Stimulated activated naive CD4-positive, alpha-beta T cell treated with Interleukin-2 at 50 U/mL for 16 hours (primary cell): ENCODE data around the gene APLP2.
A peak's percentile ranks its signal among the peaks of the same experiment; 100 is the strongest.
"Not testable (repeated sequence)": the region's sequence is repeated elsewhere in the genome, so short reads cannot be mapped to it uniquely, and the experiment has no call there.

ENCODE experiments used
- DNase-seq: peaks from one replicate; lab custom pipeline; 2025; lab: John Stamatoyannopoulos, UW

The APLP2 gene

DNA sequence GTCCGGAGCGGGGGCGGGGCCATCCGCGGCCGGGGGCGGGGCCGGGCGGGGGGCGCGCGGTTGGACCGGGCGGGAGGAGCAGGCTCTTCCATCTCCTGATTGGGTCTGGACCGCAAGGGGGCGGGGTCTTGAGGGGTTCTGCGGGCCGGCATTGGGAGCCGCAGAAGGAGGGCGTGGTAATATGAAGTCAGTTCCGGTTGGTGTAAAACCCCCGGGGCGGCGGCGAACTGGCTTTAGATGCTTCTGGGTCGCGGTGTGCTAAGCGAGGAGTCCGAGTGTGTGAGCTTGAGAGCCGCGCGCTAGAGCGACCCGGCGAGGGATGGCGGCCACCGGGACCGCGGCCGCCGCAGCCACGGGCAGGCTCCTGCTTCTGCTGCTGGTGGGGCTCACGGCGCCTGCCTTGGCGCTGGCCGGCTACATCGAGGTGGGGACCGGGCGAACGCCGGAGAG, at the start of gene APLP2:
APLP2 (plus strand) TSS at position 236 of the 450 bp plus-strand sequence; CDS start at position 320, 84 bp downstream.
- DNase-seq = peak; percentile 97

GRCh38 chr11:130020323-130020722, 49.4 kb upstream of the APLP2 start:
- no peak for DNase-seq

GRCh38 chr11:130021606-130022005, 48.1 kb upstream of the APLP2 start:
- DNase-seq = not testable (repeated sequence)

GRCh38 chr11:130022799-130023198, 46.9 kb upstream of the APLP2 start:
- no peak for DNase-seq

GRCh38 chr11:130023204-130023603, 46.5 kb upstream of the APLP2 start:
- DNase-seq = no peak

DNA sequence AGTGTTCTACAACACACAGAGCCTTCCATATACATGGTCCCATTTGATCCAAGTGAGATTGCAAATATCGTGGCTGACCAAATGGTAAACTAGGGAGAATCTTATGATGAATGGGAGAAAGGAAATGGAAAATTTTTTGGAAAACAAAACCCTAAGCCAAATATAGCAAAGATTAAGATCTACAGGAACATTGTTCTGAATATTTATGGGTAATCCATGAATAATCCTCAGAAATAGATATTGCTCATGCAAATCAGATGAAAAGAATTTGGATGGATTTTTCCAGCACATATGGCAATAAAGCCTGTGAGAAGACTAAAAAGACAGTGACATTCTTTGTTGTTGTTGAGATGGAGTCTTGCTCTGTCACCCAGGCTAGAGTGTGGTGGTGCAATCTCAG, 45.3 kb upstream of the APLP2 start:
- no peak for DNase-seq

GRCh38 chr11:130025371-130025770, 44.3 kb upstream of the APLP2 start:
- no peak for DNase-seq

DNA sequence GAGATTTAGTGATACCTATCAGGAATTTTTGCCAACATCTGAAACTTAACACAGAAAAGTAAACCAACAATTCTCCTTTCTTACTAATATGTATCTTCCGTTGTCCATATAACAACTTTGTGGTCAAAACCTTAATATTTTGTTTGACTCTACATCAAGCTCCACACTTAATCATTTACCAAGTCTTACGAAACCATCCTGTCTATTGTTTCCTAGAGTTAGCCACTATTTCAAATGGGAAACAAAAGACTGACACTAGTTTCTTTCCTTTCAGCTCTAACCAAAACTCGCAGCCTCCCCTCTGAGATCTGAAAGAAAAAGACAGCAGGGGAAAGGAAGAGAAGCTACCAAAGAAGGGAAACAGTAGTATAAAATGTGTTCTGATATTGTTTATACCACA, 40.6 kb upstream of the APLP2 start:
- no peak for DNase-seq

DNA sequence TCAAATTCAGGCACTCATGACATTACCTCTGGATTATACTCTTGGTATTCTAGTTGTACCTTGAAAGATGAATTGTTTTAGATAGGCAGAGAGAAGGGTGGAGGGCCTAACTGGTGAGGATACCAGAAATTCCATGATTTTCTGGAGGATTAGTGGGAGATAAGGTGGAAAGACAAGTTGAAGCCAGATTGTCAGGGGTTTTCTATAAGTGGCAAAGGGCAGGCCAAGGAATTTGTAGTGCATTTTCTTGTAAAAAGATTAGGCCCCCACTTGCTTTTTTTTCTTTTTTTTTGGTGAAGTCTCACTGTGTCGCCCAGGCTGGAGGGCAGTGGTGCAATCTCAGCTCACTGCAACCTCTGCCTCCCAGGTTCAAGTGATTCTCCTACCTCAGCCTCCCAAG, 38.6 kb upstream of the APLP2 start:
- DNase-seq = no peak

GRCh38 chr11:130031945-130032344, 37.7 kb upstream of the APLP2 start:
- DNase-seq = no peak

GRCh38 chr11:130032931-130033330, 36.8 kb upstream of the APLP2 start:
- no peak for DNase-seq

- no peak for DNase-seq
Measured at GRCh38 chr11:130034236-130034635, 35.5 kb upstream of the APLP2 start.

GRCh38 chr11:130037058-130037457, 32.6 kb upstream of the APLP2 start:
- no peak for DNase-seq

DNA sequence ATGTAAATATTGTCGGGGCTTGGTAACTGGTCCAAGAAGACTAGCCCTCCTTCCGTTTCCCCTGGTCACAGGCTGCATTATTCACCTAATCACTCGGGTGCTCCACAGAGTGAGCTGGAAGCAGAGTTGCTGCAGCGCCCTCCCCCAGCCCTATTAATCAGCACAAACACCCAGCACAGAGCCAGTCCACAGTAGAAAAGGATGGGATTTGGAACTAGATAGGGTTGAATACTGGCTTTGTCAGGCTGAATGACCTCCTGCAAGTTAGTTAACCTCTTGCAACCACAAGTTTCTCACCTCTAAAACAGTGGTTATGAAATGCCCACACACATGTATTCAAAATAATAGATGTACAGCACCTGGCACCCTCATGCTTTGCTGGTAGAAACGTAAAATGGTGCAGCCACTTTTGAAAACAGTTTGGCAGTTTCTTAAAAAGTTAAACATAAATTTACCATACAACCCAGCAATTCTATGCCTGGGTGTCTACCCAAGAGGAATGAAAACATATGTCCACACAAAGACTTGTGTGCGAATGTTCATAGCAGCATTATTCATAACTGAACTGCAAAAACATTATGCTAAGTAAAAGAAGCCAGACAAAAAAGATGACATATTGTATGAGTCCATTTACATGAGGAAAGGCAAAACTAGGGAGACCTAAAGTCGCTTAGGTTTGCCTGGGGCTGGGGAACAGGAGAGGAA, 31.7 kb upstream of the APLP2 start:
- no peak for DNase-seq

- no peak for DNase-seq
Measured at GRCh38 chr11:130040281-130040940, 29.3 kb upstream of the APLP2 start.

GRCh38 chr11:130042093-130042591, 27.6 kb upstream of the APLP2 start:
- DNase-seq = no peak

DNA sequence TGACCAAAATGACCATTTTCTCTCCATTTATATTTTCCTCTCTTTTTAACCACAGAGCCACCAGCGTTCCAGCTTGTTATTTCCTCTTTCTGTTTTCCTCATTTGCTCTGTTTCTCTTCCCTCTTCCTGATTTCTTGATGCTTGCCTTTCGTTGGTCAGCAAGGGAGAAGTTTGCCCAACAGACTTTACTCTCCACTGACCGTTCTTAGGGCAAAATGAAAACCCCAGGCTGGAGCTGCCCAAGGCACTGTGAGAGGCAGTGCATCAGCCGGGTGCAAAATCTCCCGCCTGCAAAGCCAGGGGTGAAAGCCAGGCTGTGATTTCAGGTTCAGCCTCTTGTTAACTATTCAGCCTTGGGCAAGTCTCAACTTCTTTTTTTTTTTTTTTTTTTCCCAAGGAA, 26.1 kb upstream of the APLP2 start:
- no peak for DNase-seq

- no peak for DNase-seq
Measured at GRCh38 chr11:130047141-130047540, 22.6 kb upstream of the APLP2 start.

DNA sequence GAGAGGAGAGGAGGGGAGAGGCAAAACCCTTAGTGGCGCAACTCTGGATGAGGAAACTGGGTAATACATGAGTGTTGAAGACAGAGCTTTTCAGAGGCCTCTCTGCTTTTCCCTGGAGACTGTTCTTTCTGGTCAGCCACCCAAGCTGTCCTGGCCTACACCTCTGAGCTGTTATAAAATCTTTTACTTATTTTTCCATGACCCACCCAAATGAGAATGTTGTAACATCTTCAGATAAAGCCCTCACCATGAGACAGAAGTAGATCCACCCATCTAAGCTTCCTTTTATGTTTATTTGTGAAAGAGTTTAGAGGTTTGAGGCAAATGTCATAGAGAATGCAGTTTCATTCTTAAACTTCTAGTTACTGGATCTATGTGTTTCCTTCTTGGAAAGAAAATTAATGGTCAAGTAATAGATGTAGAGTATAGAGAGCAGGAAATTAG, 20.3 kb upstream of the APLP2 start:
- no peak for DNase-seq

- no peak for DNase-seq
Measured at GRCh38 chr11:130050257-130050656, 19.4 kb upstream of the APLP2 start.

- no peak for DNase-seq
Measured at GRCh38 chr11:130051082-130051481, 18.6 kb upstream of the APLP2 start.

DNA sequence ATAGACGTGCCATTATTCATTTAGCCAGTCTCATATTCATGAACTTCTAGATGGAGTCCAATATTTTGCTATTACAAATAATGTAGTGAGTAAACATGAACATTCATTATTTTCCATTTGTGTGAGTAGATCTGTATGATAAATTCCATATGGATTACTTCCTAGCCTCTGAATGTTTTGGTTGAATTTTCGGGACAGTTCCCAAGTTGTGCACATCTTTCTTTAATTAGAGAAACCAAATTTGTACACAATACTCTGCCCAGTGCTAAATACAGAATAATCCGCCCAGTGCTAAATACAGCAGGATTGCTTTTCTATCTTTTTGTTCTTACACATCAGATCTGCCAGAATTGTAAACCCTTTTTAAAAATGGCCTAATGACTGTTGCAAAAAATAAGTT, 17.1 kb upstream of the APLP2 start:
- no peak for DNase-seq

DNA sequence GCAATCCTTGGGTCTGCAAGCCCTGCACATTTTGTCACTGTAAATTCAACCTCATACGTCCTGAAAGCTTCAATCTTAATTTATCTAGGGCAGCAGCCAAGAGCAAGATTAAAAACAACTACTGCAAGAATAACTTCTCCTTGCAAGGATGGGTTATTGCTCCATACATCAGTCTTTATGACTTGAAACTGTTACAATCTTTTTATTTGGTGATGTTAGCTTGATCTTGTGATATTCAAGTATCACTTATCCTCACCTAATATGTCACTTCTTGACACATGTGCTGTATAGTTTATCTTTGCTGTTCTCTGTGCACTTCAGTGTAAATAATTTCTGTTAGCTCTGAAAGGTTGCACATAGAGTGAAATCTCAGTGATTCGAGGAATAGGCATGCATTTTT, 14.7 kb upstream of the APLP2 start:
- DNase-seq = no peak
